ENCODE measurements around the gene PBX3.
"Not testable (repeated sequence)": the region's sequence is repeated elsewhere in the genome, so short reads cannot be mapped to it uniquely, and the experiment has no call there.

PBX3 gene

DNA sequence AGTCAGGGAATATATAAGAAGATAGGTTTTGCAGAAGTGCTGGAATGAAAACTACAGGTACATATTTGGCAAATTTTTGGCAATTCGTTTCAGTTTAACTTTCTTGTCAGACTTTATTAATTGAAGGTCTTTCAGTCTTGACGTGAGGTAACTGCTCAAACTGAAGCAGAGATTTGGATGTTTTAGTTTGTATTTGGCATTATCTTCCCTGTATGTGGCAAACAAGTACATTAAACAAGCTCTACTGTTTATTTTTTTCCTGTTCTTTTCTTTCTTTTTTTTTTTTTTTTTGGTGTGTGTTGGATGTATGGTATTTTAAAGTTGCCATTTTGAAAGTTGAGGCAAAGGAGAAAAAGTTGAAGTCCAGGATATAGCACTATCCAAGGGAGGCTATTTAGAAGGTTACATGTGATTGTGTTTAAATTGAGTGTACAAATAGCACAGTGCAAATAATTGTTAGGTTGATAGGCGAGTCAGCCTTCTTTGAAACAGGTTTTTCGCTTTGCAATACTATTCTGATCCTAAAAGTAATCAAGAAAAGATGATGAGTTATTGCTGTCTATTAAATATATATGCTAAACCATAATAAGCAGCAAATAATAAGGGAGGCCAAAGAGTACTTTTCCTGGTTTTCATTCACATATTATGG is 2.2 kb downstream of the PBX3 start:
- DNase-seq = no peak

DNA sequence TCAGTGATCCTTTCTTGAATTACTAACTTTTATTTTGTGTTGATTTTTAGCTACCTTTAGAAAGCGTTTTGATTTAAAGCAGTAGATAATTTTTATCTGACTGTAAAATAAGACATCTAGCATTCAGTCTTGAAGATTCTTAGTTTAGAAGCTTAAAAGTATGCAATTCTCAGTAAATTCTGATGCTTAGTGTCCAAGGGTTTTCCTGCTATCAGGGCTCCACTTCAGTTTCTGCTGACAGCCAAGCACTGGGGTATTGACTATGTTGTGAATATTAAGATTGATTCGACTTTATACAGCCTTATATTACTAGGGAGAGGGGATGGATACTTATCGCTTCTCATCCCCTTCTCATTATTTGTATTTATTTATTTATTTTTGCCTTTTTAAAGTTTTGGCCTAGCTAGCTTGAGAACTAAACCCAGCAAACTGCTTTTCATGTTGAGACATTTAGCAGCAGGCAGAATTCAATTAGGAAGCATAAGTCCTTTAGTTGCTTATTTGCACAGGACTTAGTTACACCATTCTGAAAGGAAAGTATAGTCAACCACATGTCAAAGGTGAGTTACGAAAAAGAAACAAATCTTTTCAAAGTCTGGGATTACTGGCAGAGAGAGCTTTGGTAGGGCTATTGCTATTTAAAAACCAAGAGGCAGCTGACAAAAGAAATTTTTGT is 2.9 kb downstream of the PBX3 start:
- no peak for DNase-seq

DNA sequence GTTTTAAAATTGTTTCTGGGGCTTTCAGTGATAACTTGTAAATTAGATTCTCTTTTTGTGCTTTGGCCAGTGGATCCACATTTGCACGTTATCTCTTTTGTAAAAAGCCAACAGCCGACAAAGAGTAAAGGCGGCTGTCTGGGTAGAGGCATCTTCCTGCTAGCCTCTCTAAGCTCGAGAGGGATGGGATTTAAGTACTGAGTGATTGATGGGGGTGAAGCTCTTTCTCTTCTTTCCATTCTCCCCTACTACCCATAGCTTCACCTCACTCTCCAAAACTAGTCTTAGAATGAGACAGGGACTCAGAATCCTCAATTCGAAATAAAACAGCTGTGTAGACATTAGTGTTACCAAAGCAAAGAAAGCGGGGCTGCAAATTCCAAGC is 3.4 kb downstream of the PBX3 start:
- DNase-seq = no peak

DNA sequence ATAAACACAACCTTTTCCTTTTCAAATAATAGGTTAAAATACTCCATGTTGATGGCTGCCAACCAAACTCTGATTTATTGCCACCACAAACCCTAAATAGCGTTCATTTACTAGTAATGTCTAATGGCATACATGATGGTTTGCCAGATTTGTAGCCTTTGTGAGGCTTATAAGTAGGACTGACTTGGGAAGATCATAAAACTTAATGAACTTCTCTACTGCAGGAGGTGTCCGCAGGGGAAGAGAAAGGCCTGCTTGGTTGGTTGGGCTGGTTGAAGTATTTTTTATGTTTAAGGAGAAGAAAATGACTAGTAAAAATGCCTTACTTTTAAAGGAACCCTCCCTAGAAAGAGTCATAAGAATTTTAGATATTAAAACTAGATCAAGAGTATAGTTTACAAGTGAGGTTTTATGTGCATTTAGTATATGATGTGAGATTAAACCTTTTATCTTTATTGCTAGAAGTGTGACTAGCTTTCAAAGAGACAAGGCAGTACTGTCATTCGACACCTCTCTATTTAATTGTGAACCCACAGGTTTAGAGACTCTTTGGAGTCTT is 5.0 kb downstream of the PBX3 start:
- DNase-seq = no peak

DNA sequence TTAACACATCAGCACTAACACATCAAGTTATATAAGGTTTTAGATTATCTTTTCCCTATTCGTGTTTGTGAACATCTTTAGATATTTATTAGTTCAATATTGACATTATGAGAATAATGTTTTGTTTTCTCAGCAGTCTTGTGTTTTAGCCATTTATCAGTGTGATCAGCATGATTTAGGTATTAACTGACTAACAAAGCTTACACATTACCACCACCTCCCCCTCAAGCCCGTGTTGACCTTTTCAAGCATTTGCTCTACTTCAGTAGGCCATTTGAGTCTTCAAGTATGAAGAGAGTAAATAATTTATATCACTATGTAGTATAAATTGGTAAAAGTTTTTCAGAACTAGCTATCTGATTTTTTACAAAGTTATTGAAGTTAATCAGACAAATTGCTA is 6.9 kb downstream of the PBX3 start:
- DNase-seq = no peak

DNA sequence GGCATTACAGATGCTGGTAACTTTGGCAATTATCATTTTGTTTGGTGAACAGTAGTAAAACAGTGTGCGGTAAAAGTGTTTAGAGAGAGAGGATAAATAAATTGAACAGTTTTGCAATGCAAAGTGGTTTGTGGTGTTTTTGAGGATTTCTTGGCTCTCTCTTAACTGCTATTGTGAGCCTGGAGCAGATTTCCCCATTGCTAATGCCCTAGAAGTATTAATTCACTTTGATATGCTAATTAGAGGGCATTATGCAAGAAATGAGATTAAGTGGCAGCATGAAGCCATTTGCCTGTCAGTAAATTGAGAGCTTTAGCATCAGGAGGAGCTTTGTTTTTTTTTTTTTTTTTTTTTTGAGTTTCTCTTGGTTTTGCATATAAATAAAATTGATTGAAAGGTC is 8.2 kb downstream of the PBX3 start:
- DNase-seq = no peak

DNA sequence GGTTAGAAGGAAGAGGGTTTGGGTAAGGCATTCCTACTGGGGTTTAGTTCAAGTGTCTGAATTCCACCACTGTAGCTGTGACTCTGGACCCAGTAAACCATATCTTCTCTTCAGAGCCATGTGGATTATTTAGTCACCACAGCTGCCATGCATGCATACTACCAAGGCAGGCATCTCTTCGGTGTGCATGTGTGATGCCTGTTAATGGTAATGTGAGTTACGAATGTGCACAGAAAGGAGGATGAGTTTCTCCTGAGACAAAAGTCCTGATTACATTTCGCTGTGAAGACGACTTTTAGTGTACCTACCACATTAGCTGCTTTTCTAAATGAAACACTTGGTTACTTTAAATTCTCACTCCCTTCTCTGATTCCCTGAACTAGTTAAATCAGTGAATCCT is 9.3 kb downstream of the PBX3 start:
- DNase-seq = no peak

DNA sequence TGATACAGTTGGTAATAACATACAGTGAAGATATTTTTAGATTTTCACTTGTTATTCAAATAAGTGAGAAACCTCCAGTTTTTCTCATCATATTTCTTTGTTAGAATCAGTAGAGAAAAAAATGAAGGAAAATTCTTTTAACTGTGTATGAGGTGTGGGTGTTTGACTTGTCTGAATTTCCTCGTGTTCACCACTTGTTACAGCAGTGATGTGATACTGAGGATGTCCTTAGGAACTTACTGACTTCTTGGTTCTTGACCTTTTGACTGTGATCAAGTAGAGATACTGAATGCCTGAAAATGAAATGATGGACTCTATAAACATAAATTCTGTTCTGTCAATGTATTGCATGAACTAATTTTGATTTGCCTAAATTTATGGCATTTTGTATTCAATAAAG is 10.7 kb downstream of the PBX3 start:
- DNase-seq = no peak

DNA sequence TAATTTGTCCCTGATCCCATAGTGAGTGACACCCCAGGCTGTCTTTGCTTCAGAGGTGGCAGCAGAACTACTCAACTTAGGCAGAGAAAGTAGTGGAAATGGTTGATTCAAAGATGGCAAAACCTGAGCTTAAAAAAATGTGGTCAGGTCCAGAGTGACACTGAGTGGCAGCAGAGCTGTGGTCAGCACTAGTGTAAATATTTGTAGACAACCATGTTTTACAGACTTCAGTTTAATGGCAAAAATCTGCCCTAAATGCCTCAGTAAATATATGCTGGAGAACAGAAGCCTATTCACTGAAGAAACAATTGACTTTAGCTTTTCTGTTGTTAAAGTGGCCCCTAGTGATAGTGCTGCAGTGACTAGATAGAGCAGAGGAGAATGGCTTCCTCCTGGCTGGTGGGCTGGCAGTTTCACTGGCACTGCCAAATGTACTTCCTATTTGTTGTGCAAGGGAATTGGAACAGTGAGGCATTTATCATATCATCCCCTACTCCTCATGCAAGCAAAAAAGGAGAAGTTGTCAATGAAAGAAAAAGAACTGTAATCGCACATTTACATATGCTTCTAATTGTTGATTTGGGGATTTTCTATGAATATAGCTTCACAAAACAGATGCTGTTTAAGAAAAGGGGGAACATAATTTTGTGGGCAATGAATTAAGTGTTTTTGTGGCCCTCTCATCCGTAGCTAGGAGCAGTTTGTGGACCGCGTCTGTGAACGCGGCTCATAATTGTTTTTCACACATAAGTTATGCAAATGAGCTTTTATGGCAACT is 12.0 kb downstream of the PBX3 start:
- peak; percentile 43 for DNase-seq

DNA sequence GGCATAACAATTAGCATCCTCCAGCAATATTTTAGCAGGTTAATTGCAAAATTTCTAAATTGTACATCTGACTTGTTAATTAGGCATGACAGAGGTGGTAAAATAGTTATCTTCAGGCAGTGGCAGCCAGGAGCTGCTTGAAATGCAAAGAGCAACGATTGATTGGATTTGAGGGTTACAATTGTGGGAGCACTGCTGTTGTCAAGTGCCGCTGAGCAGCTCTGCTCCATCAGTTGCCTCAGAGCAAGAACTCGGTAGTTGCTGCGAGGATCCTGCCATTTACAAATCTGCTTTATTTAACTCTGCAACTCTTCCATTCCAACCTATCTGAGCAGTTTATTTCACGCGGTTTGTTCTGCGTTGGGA is 12.6 kb downstream of the PBX3 start:
- peak; percentile 29 for DNase-seq

DNA sequence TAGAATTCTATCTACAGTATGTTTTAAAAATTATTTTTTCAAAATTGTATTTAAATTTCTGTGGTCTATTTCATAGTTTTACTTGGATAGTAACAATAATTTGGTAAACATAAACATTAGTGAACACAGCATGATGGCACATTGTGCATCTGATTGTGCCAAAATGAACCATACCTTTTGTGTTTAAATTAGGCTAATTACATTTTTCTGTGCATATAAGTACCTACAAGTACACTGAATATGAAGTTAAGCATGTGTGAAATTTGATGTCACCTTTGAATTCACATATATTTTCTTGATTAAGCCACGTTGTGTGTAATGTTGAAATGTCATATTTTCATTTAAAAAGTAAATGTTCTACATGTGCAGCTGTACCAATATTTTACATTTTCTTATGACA is 13.4 kb downstream of the PBX3 start:
- DNase-seq = no peak

DNA sequence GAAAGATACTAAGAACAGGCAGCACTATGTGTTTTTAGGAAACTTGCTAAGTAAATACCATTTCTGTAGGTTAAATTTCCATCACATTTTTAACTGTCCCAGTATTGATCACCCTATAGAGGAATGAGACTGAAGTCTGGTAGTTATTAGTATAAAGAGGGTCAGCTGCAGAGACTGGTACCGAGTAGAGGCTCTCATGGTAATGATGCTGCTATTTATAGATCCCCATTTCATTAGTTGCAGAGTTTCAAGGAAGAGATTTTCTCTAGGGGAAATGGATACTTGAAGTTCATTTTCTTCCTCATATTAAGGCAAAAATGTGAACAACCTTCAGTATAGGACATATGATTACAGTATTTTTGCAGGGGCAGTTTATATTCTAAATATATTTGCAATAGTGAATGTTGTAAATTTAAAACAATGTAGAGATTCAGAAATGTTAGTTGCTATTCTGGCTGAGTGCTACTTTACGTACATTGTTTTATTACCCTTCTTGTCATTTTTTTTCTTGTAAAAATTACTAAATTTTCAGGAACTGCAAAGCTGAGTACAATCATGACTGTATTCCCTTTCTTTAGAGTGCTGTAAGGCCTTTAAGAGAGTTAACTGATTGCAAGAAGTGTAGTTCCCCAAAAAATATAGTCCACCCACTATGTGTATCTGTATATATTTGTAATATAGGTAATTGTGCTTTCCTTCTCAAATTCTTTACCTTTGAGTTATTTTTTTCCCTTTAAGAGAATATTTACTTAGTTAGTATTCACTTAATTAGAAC is 14.7 kb downstream of the PBX3 start:
- DNase-seq = no peak

DNA sequence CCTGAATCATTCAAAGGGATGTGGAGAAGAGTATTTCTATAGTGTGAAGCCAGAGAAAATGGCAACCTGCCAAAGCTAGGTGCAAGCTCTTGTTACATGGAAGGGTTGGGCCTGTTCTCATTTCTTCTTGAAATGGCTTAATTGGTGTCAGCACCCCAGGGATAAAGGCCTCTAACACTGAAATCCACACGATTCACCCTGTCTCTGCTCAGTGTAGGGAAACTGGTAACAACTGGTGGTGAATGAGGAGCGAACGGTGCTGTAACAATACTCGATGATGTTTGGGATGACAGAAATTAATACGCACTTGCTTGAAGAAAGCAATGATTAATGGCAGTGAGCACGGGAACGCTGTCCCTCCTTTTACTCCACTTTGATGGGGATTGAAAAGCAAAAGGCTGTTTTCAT is 16.2 kb downstream of the PBX3 start:
- peak; percentile 85 for DNase-seq

DNA sequence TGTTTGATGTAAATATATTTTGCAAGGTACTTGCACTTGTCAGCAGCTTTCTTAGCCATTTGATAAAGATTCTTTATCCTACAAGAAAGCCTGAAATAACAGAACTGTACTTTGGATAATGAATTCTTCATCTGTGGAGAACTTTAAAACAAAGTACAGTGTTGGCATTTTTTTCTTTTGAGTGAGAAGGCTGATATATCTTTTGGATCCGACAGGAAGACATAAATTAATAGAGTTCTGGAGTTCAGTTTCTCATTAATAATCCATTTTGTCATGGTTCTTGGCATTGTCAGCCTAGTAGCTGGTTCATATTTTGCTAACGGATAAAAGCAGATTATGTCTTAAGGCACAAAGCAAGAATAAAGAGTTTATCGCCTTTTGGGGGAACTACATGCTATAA is 17.0 kb downstream of the PBX3 start:
- no peak for DNase-seq

DNA sequence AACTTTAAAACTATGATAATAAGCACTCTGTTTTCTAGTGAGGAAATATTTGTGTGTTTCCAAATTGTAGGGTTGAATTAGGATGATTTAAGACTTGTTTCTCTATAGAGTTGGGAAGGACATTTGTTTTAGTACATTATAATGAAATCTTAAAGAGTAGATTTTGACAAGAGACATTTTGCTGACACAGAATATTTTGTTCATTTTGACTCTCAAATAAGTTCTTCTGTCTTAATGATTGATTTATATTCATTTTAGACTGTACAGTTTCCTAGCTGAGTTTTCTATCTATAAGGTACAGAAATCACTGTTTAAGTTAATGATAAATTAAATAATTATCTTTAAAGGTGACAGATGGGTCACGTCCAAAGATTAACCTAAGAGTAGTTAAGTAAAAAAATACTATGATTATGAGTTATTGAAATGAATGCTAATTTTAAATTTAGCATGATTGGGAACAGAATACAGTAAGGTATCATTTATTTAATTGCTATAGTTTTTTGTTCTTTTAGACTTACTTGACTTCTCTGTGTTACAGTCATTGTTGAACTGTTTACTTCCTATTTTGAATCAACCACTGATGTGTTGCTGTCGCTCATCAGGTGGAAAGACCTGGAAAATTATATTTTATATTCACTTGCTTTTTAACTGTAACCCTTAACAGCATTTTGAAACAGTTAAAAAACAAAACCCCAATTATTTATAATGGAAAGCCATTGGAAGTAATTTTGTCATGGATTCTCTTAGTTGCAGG is 19.5 kb downstream of the PBX3 start:
- no peak for DNase-seq

DNA sequence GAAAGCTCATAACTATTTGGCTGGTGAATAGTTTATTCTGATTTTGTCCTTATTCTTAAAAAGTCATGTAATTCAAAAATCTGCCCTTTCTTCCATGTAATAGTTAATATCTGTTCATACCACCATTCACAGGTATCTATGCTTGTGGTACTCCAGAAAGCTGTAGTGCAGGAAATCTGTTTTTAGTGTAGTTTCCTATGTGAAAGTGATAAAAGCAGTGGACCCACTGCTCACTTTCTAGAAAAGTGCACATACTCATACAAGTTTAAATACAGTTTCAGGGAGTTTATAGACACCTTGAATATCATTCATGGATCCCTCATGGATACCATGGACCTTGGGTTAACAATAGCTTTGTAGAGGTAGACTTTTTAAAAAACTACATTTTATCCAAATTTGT is 20.2 kb downstream of the PBX3 start:
- DNase-seq = no peak

DNA sequence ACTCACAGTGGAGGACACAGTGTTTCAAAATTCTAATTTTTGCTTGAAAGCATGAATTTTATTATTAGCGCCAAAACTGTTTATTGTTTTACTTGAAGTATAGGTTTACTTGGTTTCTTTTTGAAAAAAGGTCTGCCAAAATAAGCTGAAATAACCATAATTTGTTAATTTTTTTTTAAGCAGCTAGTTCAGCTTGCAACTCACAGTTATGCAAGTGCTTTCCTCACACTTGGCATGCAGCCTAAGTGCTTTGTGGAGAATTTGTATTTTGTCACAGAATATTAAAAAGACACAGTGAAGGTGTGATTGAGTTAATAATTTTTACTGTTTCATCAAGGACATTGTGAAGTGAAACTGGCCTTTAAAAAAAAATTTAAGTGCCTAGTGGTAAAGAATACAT is 21.6 kb downstream of the PBX3 start:
- DNase-seq = no peak

DNA sequence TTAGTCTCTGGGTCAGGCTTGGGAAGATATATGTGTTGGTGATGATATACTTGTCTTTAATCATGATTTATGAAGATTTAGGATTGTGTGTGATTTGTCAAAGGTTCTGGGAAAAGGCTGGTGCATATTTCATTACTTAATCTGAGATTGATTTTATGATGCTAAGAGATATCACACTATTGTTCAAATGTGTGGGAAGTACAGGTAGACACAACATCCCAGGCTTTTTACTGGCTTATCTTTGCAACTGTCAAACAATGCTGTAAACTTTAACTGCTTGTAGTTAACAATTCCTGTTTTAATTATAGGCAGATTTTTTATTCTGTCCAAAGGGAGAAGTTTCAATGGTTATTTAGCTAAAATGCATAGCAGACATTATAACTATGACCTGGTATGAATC is 23.9 kb downstream of the PBX3 start:
- DNase-seq = no peak

DNA sequence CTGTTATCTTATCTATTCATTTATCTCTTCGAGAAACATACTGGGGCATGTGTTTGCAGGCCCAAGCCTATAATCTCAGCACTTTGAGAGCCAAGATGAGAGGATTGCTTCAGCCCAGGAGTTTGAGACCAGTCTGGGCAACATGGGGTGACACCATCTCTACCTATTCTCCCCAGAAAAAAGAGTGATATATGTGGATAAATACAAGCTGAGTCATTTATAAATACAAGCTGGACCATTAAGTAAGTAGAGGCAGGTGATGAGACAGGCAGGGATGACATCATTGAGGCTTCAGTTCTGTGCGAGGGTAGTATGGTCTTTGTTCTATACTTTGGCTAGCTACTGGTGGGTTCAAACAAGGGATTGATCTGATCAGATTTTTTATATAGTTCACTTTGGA is 25.6 kb downstream of the PBX3 start:
- DNase-seq = no peak

DNA sequence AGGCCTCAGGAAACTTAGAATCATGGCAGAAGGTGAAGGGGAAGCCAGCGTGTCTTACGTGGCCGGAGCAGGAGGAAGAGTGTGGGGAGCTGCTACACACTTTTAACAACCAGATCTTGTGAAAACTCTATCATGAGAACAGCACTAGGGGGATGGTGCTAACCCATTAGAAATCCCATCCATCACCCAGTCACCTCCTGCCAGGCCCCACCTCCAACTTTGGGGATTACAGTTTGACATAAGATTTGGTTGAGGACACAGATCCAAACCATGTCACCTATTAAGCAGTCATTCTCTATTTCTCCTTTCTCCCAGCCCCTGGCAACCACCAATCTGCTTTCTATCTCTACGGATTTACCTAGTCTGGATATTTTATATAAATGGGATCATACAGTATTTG is 26.9 kb downstream of the PBX3 start:
- no peak for DNase-seq

DNA sequence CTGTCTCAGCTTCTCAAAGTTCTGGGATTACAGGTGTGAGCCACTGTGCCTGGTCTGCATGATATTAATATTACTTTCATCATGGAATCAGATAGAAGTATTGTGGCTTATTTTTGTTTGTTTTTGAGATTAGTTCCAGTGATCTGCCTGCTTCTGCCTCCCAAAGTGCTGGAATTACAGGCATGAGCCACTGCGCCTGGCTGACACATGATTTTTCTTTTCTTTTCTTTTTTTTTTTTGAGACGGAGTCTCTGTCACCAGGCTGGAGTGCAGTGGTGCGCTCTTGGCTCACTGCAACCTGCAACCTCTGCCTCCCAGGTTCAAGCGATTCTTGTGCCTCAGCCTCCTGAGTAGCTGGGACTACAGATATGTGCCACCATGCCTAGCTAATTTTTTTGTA is 29.6 kb downstream of the PBX3 start:
- DNase-seq = not testable (repeated sequence)

DNA sequence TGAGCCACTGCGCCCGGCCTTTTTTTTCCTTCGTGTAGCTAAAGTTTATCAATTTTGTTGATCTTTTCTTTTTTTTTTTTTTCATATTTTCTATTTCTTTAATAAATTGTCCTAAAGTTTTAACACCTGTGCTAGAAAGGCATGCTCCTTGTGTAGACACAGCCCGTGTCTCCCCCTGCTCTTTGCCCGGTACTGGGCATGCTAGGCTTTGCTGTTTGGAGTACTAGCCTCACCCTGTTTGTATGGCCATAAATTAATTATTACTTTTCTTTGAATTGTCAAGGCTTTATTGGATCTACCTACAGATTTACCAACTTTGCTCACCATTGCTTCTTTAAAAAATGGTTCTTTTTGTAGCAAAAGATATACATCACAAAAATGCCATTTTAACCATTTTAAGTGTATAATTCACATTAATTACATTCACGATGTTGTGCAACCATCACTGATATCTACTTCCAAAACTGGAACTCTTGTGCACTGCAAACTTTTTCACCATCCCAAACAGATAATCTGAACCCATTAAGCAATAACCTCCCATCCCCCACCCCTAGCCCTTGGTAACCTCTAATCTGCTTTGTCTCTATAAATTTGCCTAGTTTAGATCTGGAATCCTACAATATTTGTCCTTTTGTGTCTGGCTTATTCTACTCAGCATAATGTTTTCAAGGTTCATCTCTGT is 31.5 kb downstream of the PBX3 start:
- DNase-seq = not testable (repeated sequence)
